Lung (tissue), 12 donors: ENCODE data around the gene MED16. TPM values are rescaled to one million over a fixed set of nuclear protein-coding genes. Genes with fewer than 3 reads are reported as not detected.
"Not testable (repeated sequence)": the region's sequence is repeated elsewhere in the genome, so short reads cannot be mapped to it uniquely, and the experiment has no call there.

Source experiments
- ATAC-seq: fragments of 200-7000 bp; cut with Tn5 transposase; one replicate; pipeline ENCODE4 v1.9.1; 2020; ENCODE audit warnings: moderate number of reproducible peaks; ENCODE audit not compliant: insufficient read depth, low FRiP score
- DNase-seq, 3 donors: peaks; one replicate each; pipeline ENCODE4 v3.0.0-alpha.2; 2013 to 2017
- H3K27ac ChIP-seq, 2 donors: one replicate each; pipeline ENCODE4 v1.5.1; 2013; ENCODE audit warnings: mild to moderate bottlenecking in 2 of 2, moderate library complexity in 2 of 2, control low read depth in 1 of 2, inconsistent platforms in 1 of 2, low read depth in 1 of 2, low read length in 1 of 2
- H3K27me3 ChIP-seq, 3 donors: one replicate each; pipeline ENCODE4 v1.5.1; 2013; ENCODE audit warnings: low read length in 2 of 3; ENCODE audit not compliant: control insufficient read depth in 3 of 3, insufficient read depth in 3 of 3
- H3K36me3 ChIP-seq, 4 donors: one replicate each; pipeline ENCODE4 v1.5.1; 2013; ENCODE audit warnings: low read length in 4 of 4, mild to moderate bottlenecking in 1 of 4, moderate library complexity in 1 of 4; ENCODE audit not compliant: control insufficient read depth in 4 of 4, insufficient read depth in 4 of 4
- H3K4me1 ChIP-seq, 5 donors: one replicate each; pipeline ENCODE4 v1.5.1; 2013; ENCODE audit warnings: low read length in 5 of 5, mild to moderate bottlenecking in 2 of 5, moderate library complexity in 1 of 5; ENCODE audit not compliant: control insufficient read depth in 5 of 5, insufficient read depth in 5 of 5
- H3K4me3 ChIP-seq: one replicate; pipeline ENCODE4 v1.5.1; 2013; ENCODE audit warnings: mild to moderate bottlenecking, control low read depth, moderate library complexity
- H3K9ac ChIP-seq, 2 donors: one replicate each; pipeline ENCODE4 v1.5.1; 2013; ENCODE audit warnings: low read length in 2 of 2, control low read depth in 1 of 2; ENCODE audit not compliant: insufficient read depth in 1 of 2
- H3K9me3 ChIP-seq, 4 donors: one replicate each; pipeline ENCODE4 v1.5.1; 2013; ENCODE audit warnings: low read length in 3 of 4, mild to moderate bottlenecking in 1 of 4, moderate library complexity in 1 of 4; ENCODE audit not compliant: control insufficient read depth in 4 of 4, insufficient read depth in 3 of 4
- CTCF ChIP-seq: IDR thresholded peaks from 2 replicates; pipeline ENCODE4 v1.5.1; 2012; ENCODE audit warnings: mild to moderate bottlenecking; ENCODE audit errors: control extremely low read depth, extremely low read depth
- WGBS, 2 donors: extraction: QIAGEN DNeasy Blood & Tissue Kit; methylation state at CpG; one replicate each; pipeline ENCODE4 v1.1.7; 2013; 5-methylcytosine and 5-hydroxymethylcytosine counted together
- polyA plus RNA-seq, 2 donors: library from polyadenylated mRNA; stranded (reverse); fragments of 200-250 nt; gene quantifications; one replicate each; pipeline ENCODE4 v1.2.1, GENCODE V29; 2013
- total RNA-seq, 2 donors: library from RNA; depleted of rRNA in 1 of 2; stranded (reverse); fragments of >200 nt in 1 of 2; gene quantifications; one replicate each; pipeline ENCODE4 v1.2.1, GENCODE V29; 2014 to 2021
- donor health status: control.
- donor health status: control.
- donor health status: Bipolar disorder and iron deficiency.
- donor health status: healthy.
- donor health status: DM: yes; HTN: yes; CAD: no.

MED16 gene
- total and polyA plus RNA-seq, 4 donors: 38.7 to 72.3 (median 52.3) TPM

DNA sequence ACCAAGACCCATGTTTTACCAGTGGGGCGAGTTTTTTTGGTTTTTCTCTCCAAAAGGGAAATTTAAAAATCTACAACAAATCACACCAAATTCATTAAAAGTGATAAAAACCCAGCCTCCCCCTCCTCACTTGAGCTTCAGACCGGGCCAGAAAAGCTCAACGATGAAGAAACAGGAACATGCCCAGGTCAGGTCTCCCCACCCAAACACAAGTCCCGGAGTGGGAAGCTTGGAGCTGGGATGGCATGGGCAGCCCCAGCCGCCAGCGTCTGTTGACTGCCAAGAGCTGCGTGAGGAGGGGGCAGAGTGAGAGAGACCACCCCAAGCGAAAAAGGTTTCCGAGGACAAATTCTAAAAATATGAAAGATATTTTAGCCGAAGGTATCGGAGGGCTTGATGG lies 4.0 kb upstream of the MED16 start:
- Histone ChIP-seq H3K36me3 (peaks cover 0 to 28% (median 3%) of the 10 kb centered on the region in 4 donors), H3K9ac (no peak overlapping the region), H3K4me3 (no peak overlapping the region), H3K27me3 (no peaks in the 10 kb centered on the region), H3K4me1 (peaks cover 0 to 3% (median 0%) of the 10 kb centered on the region in 5 donors), H3K9me3 (no peaks in the 10 kb centered on the region), H3K27ac (no peak overlapping the region)
- no peak for TF ChIP-seq CTCF
- WGBS, 2 donors: 89 to 91% methylated on average over 11 of the region's 11 CpGs
- no peak for DNase-seq
- no peak for ATAC-seq

DNA sequence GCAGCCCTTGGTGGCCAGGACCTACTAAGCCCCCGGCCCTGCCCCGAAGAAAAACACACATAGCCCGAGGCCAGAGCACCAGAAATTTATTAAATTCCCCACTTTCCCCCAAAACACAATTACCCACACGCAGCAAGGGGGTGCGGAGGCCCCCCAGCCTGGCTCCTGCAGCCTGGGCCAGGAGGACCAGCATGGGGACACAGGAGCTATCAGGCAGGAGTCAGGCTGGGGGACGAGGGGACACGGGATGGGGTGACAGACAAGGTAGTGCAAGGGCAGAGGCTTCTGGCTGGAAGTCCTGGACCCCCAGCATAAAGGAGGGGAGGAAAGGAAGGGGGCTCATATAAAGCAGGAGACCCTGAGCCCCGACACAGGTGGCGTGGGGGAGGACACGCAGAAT lies 3.4 kb upstream of the MED16 start:
- H3K27me3 ChIP-seq: no peaks in the 10 kb centered on the region

GRCh38 chr19:892243-892893 lies 619 bp downstream of the MED16 start:
- peaks cover 0 to 25% (median 13%) of the 10 kb centered on the region in 4 donors for H3K36me3 ChIP-seq
- WGBS, 2 donors: 4 to 6% methylated on average over 21 to 27 of the region's 27 CpGs
- no peak for TF ChIP-seq CTCF
- H3K27ac ChIP-seq: peak overlapping the region in 1 of 2 donors; percentile 37
- H3K9me3 ChIP-seq: no peaks in the 10 kb centered on the region
- H3K27me3 ChIP-seq: no peaks in the 10 kb centered on the region
- DNase-seq (peak in 1 of 3 donors; percentile 16), ATAC-seq (no peak)
- peaks cover 0 to 6% (median 0%) of the 10 kb centered on the region in 5 donors for H3K4me1 ChIP-seq
- H3K4me3 ChIP-seq: peak overlapping the region; percentile 89
- H3K9ac ChIP-seq: peak overlapping the region; percentile 72 to 88

More for the DNA sequence above, 3.4 kb upstream of the MED16 start:
- Histone ChIP-seq H3K9ac (no peak overlapping the region), H3K4me3 (no peak overlapping the region), H3K4me1 (peaks cover 0 to 6% (median 0%) of the 10 kb centered on the region in 5 donors), H3K36me3 (peaks cover 0 to 24% (median 3%) of the 10 kb centered on the region in 4 donors), H3K9me3 (no peaks in the 10 kb centered on the region), H3K27ac (no peak overlapping the region)
- TF ChIP-seq CTCF: no peak
- DNase-seq (no peak), ATAC-seq (no peak)
- WGBS, 2 donors: 93 to 97% methylated on average over 10 of the region's 10 CpGs

DNA sequence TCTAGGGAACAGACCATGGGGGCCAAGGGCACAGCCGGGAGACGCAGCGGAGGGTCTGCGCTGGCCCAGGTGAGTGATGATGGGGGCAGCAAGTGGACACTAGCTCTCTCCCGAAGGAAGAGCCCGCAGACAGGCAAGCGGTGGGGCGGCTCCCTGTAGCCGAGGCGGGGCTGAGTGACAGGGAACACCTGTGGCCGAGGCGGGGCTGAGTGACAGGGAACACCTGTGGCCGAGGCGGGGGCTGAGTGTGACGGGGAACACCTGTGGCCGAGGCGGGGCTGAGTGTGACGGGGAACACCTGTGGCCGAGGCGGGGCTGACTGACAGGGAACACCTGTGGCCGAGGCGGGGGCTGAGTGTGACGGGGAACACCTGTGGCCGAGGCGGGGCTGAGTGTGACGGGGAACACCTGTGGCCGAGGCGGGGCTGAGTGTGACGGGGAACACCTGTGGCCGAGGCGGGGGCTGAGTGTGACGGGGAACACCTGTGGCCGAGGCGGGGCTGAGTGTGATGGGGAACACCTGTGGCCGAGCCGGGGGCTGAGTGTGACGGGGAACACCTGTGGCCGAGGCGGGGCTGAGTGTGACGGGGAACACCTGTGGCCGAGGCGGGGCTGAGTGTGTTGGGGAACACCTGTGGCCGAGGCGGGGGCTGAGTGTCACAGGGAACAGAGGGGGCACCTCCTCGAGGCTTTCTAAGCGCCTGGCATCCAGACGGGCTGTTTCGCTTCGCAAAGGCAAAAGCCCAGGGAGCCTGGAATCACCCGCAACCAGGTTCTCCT lies 1.4 kb downstream of the MED16 start:
- not testable (repeated sequence) for H3K4me1 ChIP-seq, H3K9me3 ChIP-seq, DNase-seq, ATAC-seq, H3K27me3 ChIP-seq, H3K4me3 ChIP-seq
- H3K9ac ChIP-seq: peak overlapping the region; percentile 63 to 72
- WGBS, 2 donors: 56 to 79% methylated on average over 41 to 50 of the region's 50 CpGs
- H3K27ac ChIP-seq: peak overlapping the region in 1 of 2 donors; percentile 37
- peaks cover 0 to 23% (median 12%) of the 10 kb centered on the region in 4 donors for H3K36me3 ChIP-seq
